Endothelial cell of umbilical vein (primary cell): ENCODE results near the gene EMX1. TPM values are rescaled to one million over a fixed set of nuclear protein-coding genes. Genes with fewer than 3 reads are reported as not detected.

Source experiments
- BruUV-seq: library from RNA; stranded (reverse); fragments of 400-500 nt; replicated peaks from 2 replicates; lab custom pipeline; 2021; lab: Mats Ljungman, UMichigan
- CTCF ChIA-PET: fragments of 300-600, 350-600 bp; sonication (Branson Sonifier 250); formaldehyde crosslinking; loops from one replicate; lab custom pipeline; 2021; ENCODE audit warnings: antibody characterized with exemption, inconsistent platforms; lab: Charles Lee
- POLR2A ChIA-PET: fragments of 300-600, 350-600 bp; sonication (Branson Sonifier 250); formaldehyde crosslinking; loops from one replicate; lab custom pipeline; 2021; ENCODE audit warnings: antibody characterized with exemption, inconsistent platforms; lab: Charles Lee
- DNase-seq: peaks from one replicate; pipeline ENCODE4 v3.0.0-alpha.2; 2011; ENCODE audit warnings: low read depth, low spot score
- FAIRE-seq: peaks from 2 replicates; lab custom pipeline; 2011; peaks lifted over from hg19 to GRCh38; lab: Jason Lieb, UNC
- H2AFZ ChIP-seq: 2 replicates; pipeline ENCODE4 v1.6.0; 2012; ENCODE audit warnings: low read depth, low read length, control low read depth, inconsistent platforms
- H3K27ac ChIP-seq: 2 replicates; pipeline ENCODE4 v1.5.1; 2011; ENCODE audit warnings: low read depth, mild to moderate bottlenecking, control low read depth, low read length, moderate library complexity; ENCODE audit not compliant: insufficient read depth
- H3K27me3 ChIP-seq, 2 experiments: 2 replicates each; pipeline versions ENCODE4 v1.6.0 to v1.6.1; 2011; ENCODE audit warnings: low read length in 2 of 2, mixed read lengths in 1 of 2; ENCODE audit not compliant: control insufficient read depth in 2 of 2, insufficient read depth in 2 of 2
- H3K36me3 ChIP-seq, 2 experiments: 2 replicates in 1 of 2; 3 replicates in 1 of 2; pipeline ENCODE4 v1.5.1; 2011; ENCODE audit warnings: low read length in 2 of 2, mild to moderate bottlenecking in 1 of 2, moderate library complexity in 1 of 2; ENCODE audit not compliant: control insufficient read depth in 2 of 2, insufficient read depth in 2 of 2; ENCODE audit errors: extremely low read depth in 1 of 2
- H3K4me1 ChIP-seq: 3 replicates; pipeline ENCODE4 v1.5.1; 2011; ENCODE audit warnings: mild to moderate bottlenecking, low read length; ENCODE audit not compliant: control insufficient read depth, insufficient read depth; ENCODE audit errors: extremely low read depth
- H3K4me2 ChIP-seq: 2 replicates; pipeline ENCODE4 v1.6.1; 2011; ENCODE audit warnings: low read length, control low read depth, mixed read lengths; ENCODE audit not compliant: insufficient read depth
- H3K4me3 ChIP-seq, 3 experiments: fragments of 200-600 bp in 1 of 3; sonication (generic), shearing (Covaris generic) in 1 of 3; replicated peaks in 1 of 3; 2 replicates each; pipeline ENCODE4 v1.5.1; 2011 to 2016; ENCODE audit warnings: control low read depth in 3 of 3, low read length in 3 of 3, mild to moderate bottlenecking in 2 of 3, inconsistent platforms in 1 of 3, low read depth in 1 of 3, moderate library complexity in 1 of 3; ENCODE audit not compliant: insufficient read depth in 1 of 3
- H3K79me2 ChIP-seq: 2 replicates; pipeline ENCODE4 v1.6.0; 2012; ENCODE audit warnings: low read length, inconsistent platforms; ENCODE audit not compliant: control insufficient read depth, insufficient read depth
- H3K9ac ChIP-seq: replicated peaks from 2 replicates; pipeline ENCODE3; 2011; ENCODE audit warnings: low read length, control low read depth; ENCODE audit not compliant: insufficient read depth; ENCODE audit errors: extremely low read depth
- H3K9me1 ChIP-seq: replicated peaks from 3 replicates; pipeline ENCODE4 v1.6.0; 2011; ENCODE audit warnings: mild to moderate bottlenecking, low read length; ENCODE audit not compliant: control insufficient read depth, insufficient read depth; ENCODE audit errors: extremely low read depth
- H3K9me3 ChIP-seq: replicated peaks from 2 replicates; pipeline ENCODE4 v1.5.1; 2012; ENCODE audit warnings: low read length, inconsistent platforms; ENCODE audit not compliant: control insufficient read depth, insufficient read depth
- H4K20me1 ChIP-seq: replicated peaks from 2 replicates; pipeline ENCODE3; 2011; ENCODE audit warnings: mild to moderate bottlenecking, low read length; ENCODE audit not compliant: control insufficient read depth, insufficient read depth; ENCODE audit errors: extremely low read depth
- CTCF ChIP-seq, 2 donors: IDR thresholded peaks; 1 replicate in 1 of 2; 2 replicates in 1 of 2; pipeline ENCODE4 v1.5.1; 2011; ENCODE audit warnings: low read length in 2 of 2, mild to moderate bottlenecking in 2 of 2, moderate library complexity in 2 of 2, control low read depth in 1 of 2, inconsistent platforms in 1 of 2, low read depth in 1 of 2; ENCODE audit not compliant: insufficient read depth in 1 of 2; ENCODE audit errors: extremely low read depth in 1 of 2
- FOS ChIP-seq: IDR thresholded peaks from 2 replicates; pipeline ENCODE4 v1.6.1; 2011; ENCODE audit warnings: mild to moderate bottlenecking, low read length, moderate library complexity, borderline replicate concordance; ENCODE audit not compliant: insufficient read depth
- JUN ChIP-seq: IDR thresholded peaks from 2 replicates; pipeline ENCODE4 v1.6.1; 2011; ENCODE audit warnings: borderline replicate concordance, low read depth; ENCODE audit not compliant: insufficient read length, insufficient read depth
- MYC ChIP-seq: IDR thresholded peaks from one replicate; pipeline ENCODE4 v1.6.1; 2011; ENCODE audit warnings: mild to moderate bottlenecking, low read depth, low read length
- POLR2A ChIP-seq: IDR thresholded peaks from 2 replicates; pipeline ENCODE4 v1.6.1; 2012; ENCODE audit warnings: low read depth, mild to moderate bottlenecking, control low read depth, low read length
- POLR2AphosphoS5 ChIP-seq: IDR thresholded peaks from 2 replicates; pipeline ENCODE4 v1.6.1; 2012; ENCODE audit warnings: low read depth, mild to moderate bottlenecking, control low read depth, low read length, moderate library complexity; ENCODE audit not compliant: insufficient read depth
- dilution Hi-C: fragments of 300-500 bp; cut with MboI; formaldehyde crosslinking; loops from one replicate; pipeline ENCODE4 v1.15.0; 2019; ENCODE audit warnings: low sequenced_read_pairs; ENCODE audit not compliant: extremely low pct_ligation_motif_present
- intact Hi-C: fragments of 100-400 bp; cut with micrococcal nuclease; formaldehyde crosslinking; loops from one replicate; pipeline ENCODE4 v1.10.0; 2022
- polyA plus RNA-seq, 4 experiments: library from polyadenylated mRNA; depleted of rRNA in 3 of 4; stranded (reverse) in 3 of 4; unstranded in 1 of 4; fragments of >200 nt; gene quantifications; 2 replicates each; pipeline versions ENCODE4 v1.2.1 to v1.2.3, GENCODE V29; 2011 to 2012; ENCODE audit warnings: missing spikeins in 1 of 4
- total RNA-seq: library from RNA; stranded (reverse); gene quantifications from 2 replicates; pipeline ENCODE4 v1.2.3, GENCODE V29; 2021

EMX1 gene
- total and polyA plus RNA-seq, 2 donors (not counting 3 experiments of a cell fraction or from before 2014, with no cell fraction given) = not detected

GRCh38 chr2:72921088-72921851, 4.0 kb downstream of the EMX1 start:
- intact Hi-C loops (no loop called here), dilution Hi-C loops (no loop called here)
- no peak for TF ChIP-seq FOS
- no peak for TF ChIP-seq CTCF (IDR thresholded peaks at IDR 0.05; ENCODE audit: extremely low read depth in 1 of 2, insufficient read depth in 1 of 2, low read depth in 1 of 2, low read length in 2 of 2)
- no peak for TF ChIP-seq MYC
- TF ChIP-seq JUN = no peak
- TF ChIP-seq POLR2AphosphoS5 = no peak
- no peak for TF ChIP-seq POLR2A
- no peak for FAIRE-seq
- Histone ChIP-seq H3K36me3 (no peaks in the 10 kb centered on the region), H3K79me2 (no peaks in the 10 kb centered on the region), H3K27ac (no peak overlapping the region), H3K4me1 (peaks cover 7% of the 10 kb centered on the region), H3K9me1 (no peaks in the 10 kb centered on the region), H3K9me3 (peaks cover 4% of the 10 kb centered on the region), H4K20me1 (no peaks in the 10 kb centered on the region), H3K27me3 (peaks cover 85 to 98% of the 10 kb centered on the region in 2 experiments), H3K4me2 (no peak overlapping the region), H2AFZ (no peak overlapping the region), H3K9ac (no peak overlapping the region), H3K4me3 (no peak overlapping the region)
- ChIA-PET CTCF (interaction anchor here (1.7 kb wide), 1 partner anchor 53 kb away, joined by 5 read pairs; no protein-coding TSS in a partner anchor), POLR2A (no interaction called here)
- no TSS peak for BruUV-seq
- DNase-seq = no peak
